Neural cell (in vitro differentiated cells): ENCODE data around the gene SLC25A21. TPM values are rescaled to one million over a fixed set of nuclear protein-coding genes. Genes with fewer than 3 reads are reported as not detected.

Experiments
- H2AFZ ChIP-seq: fragments of 200-600, 300-800 bp; sonication (generic), shearing (Covaris generic); 2 replicates; pipeline ENCODE4 v1.6.0; 2014; ENCODE audit warnings: low read depth, mild to moderate bottlenecking, antibody characterized with exemption, low read length, moderate library complexity
- H3F3A ChIP-seq: fragments of 200-600 bp; shearing (Covaris generic); 2 replicates; pipeline ENCODE4 v1.6.1; 2016; ENCODE audit warnings: mild to moderate bottlenecking, moderate library complexity, mixed read lengths, antibody characterized with exemption, low read length; ENCODE audit not compliant: insufficient read depth, poor library complexity, severe bottlenecking
- H3K27ac ChIP-seq: fragments of 200-600, 300-800 bp; sonication (generic), shearing (Covaris generic); 2 replicates; pipeline ENCODE4 v1.5.1; 2014; ENCODE audit warnings: mild to moderate bottlenecking, low read length, moderate library complexity
- H3K27me3 ChIP-seq: fragments of 300-800, 200-600 bp; sonication (generic), shearing (Covaris generic); 2 replicates; pipeline ENCODE4 v1.6.0; 2014; ENCODE audit warnings: mild to moderate bottlenecking, low read depth, low read length, moderate library complexity; ENCODE audit not compliant: insufficient read depth
- H3K36me3 ChIP-seq: fragments of 300-800, 200-600 bp; sonication (generic), shearing (Covaris generic); 2 replicates; pipeline ENCODE4 v1.5.1; 2014; ENCODE audit warnings: mild to moderate bottlenecking, antibody characterized with exemption, low read length, moderate library complexity; ENCODE audit not compliant: insufficient read depth
- H3K4me2 ChIP-seq: fragments of 300-800, 200-600 bp; sonication (generic), shearing (Covaris generic); 2 replicates; pipeline ENCODE4 v1.6.0; 2014; ENCODE audit warnings: mild to moderate bottlenecking, low read length
- H3K4me3 ChIP-seq: fragments of 300-800, 200-600 bp; sonication (generic), shearing (Covaris generic); 2 replicates; pipeline ENCODE4 v1.5.1; 2014; ENCODE audit warnings: mild to moderate bottlenecking, low read length, moderate library complexity
- H3K79me2 ChIP-seq: fragments of 200-600 bp; shearing (Covaris generic); replicated peaks from 2 replicates; pipeline ENCODE4 v1.6.0; 2014; ENCODE audit warnings: mild to moderate bottlenecking, low read length, moderate library complexity; ENCODE audit not compliant: insufficient read depth
- H3K9ac ChIP-seq: fragments of 300-800, 200-600 bp; sonication (generic), shearing (Covaris generic); 2 replicates; pipeline ENCODE4 v1.6.1; 2016; ENCODE audit warnings: mild to moderate bottlenecking, low read length, mixed read lengths
- H3K9me2 ChIP-seq: fragments of 200-600 bp; shearing (Covaris generic); 2 replicates; pipeline ENCODE4 v1.6.1; 2016; ENCODE audit warnings: mild to moderate bottlenecking, low read length, mixed read lengths; ENCODE audit not compliant: insufficient read depth
- H3K9me3 ChIP-seq: fragments of 200-600, 300-800 bp; sonication (generic), shearing (Covaris generic); 2 replicates; pipeline ENCODE4 v1.6.1; 2016; ENCODE audit warnings: mild to moderate bottlenecking, mixed run types, low read length, moderate library complexity, mixed read lengths
- H4K20me1 ChIP-seq: fragments of 200-600 bp; shearing (Covaris generic); 2 replicates; pipeline ENCODE4 v1.6.1; 2016; ENCODE audit warnings: mild to moderate bottlenecking, mixed run types; ENCODE audit not compliant: insufficient read depth
- EP300 ChIP-seq: fragments of 450-650 bp; conservative IDR thresholded peaks from 2 replicates; pipeline ENCODE4 v1.6.1; 2014; ENCODE audit warnings: antibody characterized with exemption, mild to moderate bottlenecking, moderate library complexity; ENCODE audit not compliant: poor library complexity, severe bottlenecking
- EZH2 ChIP-seq: fragments of 200-600, 300-800 bp; shearing (Covaris generic), sonication (generic); IDR thresholded peaks from 2 replicates; pipeline ENCODE4 v1.6.1; 2014; ENCODE audit warnings: antibody characterized with exemption, low read length, borderline replicate concordance, mild to moderate bottlenecking; ENCODE audit not compliant: insufficient read depth, poor library complexity, severe bottlenecking
- MXI1 ChIP-seq: fragments of 450-650 bp; conservative IDR thresholded peaks from 2 replicates; pipeline ENCODE4 v1.6.1; 2014; ENCODE audit warnings: antibody characterized with exemption, mild to moderate bottlenecking; ENCODE audit not compliant: poor library complexity, severe bottlenecking
- POLR2AphosphoS5 ChIP-seq: IDR thresholded peaks from 2 replicates; pipeline ENCODE4 v1.6.1; 2012
- RAD21 ChIP-seq: fragments of 450-650 bp; conservative IDR thresholded peaks from 2 replicates; pipeline ENCODE4 v1.6.1; 2014; ENCODE audit warnings: antibody characterized with exemption, mild to moderate bottlenecking, moderate library complexity
- SMC3 ChIP-seq: fragments of 450-650 bp; conservative IDR thresholded peaks from 2 replicates; pipeline ENCODE4 v1.6.1; 2014; ENCODE audit warnings: antibody characterized with exemption, mild to moderate bottlenecking, moderate library complexity; ENCODE audit not compliant: poor library complexity
- TAF1 ChIP-seq: IDR thresholded peaks from 2 replicates; pipeline ENCODE4 v1.6.1; 2012; ENCODE audit warnings: low read depth
- polyA plus RNA-seq: library from polyadenylated mRNA; depleted of rRNA; stranded (reverse); fragments of >200 nt; gene quantifications from 2 replicates; pipeline ENCODE4 v1.2.3, GENCODE V29; 2014
- TF ChIP-seq, protein P1 (sequence below): fragments of 450-650 bp; IDR thresholded peaks from 2 replicates; pipeline ENCODE4 v1.5.1; 2014; ENCODE audit warnings: antibody characterized with exemption, mild to moderate bottlenecking, moderate library complexity; ENCODE audit not compliant: poor library complexity, severe bottlenecking
- TF ChIP-seq, protein P2 (sequence below): IDR thresholded peaks from 2 replicates; pipeline ENCODE4 v1.6.1; 2012; ENCODE audit warnings: borderline replicate concordance

SLC25A21 gene
- polyA plus RNA-seq, 1 donor from 2014 or later: 0.35 TPM

DNA sequence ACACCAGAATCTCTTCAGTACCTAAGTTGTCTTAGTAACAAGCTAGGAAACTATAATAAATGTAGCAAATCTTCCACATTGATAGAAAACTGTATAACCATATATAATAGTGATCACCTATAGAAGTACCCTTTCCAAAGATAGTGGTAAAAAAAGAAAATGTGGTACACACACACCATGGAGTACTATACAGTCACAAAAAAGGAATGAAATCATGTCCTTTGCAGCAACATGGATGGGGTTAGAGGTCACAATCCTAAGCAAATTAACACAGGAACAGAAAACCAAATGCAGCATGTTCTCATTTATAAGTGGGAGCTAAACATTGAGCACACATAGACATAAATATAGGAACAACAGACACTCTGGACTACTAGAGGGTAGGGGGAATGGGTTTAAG lies 90.5 kb downstream of the SLC25A21 start:
- TF ChIP-seq MXI1 (no peak), SMC3 (no peak), POLR2AphosphoS5 (no peak), TAF1 (no peak), EZH2 (no peak), EP300 (no peak), RAD21 (no peak)
- TF ChIP-seq, protein P1, sequence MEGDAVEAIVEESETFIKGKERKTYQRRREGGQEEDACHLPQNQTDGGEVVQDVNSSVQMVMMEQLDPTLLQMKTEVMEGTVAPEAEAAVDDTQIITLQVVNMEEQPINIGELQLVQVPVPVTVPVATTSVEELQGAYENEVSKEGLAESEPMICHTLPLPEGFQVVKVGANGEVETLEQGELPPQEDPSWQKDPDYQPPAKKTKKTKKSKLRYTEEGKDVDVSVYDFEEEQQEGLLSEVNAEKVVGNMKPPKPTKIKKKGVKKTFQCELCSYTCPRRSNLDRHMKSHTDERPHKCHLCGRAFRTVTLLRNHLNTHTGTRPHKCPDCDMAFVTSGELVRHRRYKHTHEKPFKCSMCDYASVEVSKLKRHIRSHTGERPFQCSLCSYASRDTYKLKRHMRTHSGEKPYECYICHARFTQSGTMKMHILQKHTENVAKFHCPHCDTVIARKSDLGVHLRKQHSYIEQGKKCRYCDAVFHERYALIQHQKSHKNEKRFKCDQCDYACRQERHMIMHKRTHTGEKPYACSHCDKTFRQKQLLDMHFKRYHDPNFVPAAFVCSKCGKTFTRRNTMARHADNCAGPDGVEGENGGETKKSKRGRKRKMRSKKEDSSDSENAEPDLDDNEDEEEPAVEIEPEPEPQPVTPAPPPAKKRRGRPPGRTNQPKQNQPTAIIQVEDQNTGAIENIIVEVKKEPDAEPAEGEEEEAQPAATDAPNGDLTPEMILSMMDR: no peak
- TF ChIP-seq, protein P2, sequence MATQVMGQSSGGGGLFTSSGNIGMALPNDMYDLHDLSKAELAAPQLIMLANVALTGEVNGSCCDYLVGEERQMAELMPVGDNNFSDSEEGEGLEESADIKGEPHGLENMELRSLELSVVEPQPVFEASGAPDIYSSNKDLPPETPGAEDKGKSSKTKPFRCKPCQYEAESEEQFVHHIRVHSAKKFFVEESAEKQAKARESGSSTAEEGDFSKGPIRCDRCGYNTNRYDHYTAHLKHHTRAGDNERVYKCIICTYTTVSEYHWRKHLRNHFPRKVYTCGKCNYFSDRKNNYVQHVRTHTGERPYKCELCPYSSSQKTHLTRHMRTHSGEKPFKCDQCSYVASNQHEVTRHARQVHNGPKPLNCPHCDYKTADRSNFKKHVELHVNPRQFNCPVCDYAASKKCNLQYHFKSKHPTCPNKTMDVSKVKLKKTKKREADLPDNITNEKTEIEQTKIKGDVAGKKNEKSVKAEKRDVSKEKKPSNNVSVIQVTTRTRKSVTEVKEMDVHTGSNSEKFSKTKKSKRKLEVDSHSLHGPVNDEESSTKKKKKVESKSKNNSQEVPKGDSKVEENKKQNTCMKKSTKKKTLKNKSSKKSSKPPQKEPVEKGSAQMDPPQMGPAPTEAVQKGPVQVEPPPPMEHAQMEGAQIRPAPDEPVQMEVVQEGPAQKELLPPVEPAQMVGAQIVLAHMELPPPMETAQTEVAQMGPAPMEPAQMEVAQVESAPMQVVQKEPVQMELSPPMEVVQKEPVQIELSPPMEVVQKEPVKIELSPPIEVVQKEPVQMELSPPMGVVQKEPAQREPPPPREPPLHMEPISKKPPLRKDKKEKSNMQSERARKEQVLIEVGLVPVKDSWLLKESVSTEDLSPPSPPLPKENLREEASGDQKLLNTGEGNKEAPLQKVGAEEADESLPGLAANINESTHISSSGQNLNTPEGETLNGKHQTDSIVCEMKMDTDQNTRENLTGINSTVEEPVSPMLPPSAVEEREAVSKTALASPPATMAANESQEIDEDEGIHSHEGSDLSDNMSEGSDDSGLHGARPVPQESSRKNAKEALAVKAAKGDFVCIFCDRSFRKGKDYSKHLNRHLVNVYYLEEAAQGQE: no peak
- Histone ChIP-seq H3K36me3 (no peaks in the 10 kb centered on the region), H3K4me3 (no peak overlapping the region), H2AFZ (no peak overlapping the region), H3K9me3 (no peaks in the 10 kb centered on the region), H3K4me2 (no peak overlapping the region), H3F3A (no peaks in the 10 kb centered on the region), H4K20me1 (no peaks in the 10 kb centered on the region), H3K9me2 (no peaks in the 10 kb centered on the region), H3K27ac (no peak overlapping the region), H3K9ac (no peak overlapping the region), H3K79me2 (no peaks in the 10 kb centered on the region), H3K27me3 (no peaks in the 10 kb centered on the region)

DNA sequence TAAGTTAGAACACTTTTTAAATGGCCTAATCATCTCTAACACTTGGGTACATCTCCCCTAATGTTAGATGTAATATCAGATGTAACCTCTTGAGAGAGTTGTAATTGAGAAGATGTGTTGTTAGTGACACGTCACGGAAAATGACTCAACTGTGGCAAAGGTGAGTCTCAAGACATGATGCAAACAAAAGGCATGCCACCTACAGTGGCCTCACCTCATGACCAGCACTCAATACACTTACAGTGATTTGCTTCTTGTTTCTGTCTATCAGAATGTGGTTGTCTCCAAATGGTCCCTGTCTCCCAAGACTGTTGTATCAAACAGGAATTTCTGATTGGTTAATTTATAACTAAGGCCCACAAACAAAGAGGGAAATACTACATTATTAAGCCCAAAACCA lies 91.2 kb downstream of the SLC25A21 start:
- Histone ChIP-seq H3K27ac (no peak overlapping the region), H3F3A (no peaks in the 10 kb centered on the region), H3K9ac (no peak overlapping the region), H3K4me3 (no peak overlapping the region), H2AFZ (no peak overlapping the region), H3K79me2 (no peaks in the 10 kb centered on the region), H3K9me2 (no peaks in the 10 kb centered on the region), H4K20me1 (no peaks in the 10 kb centered on the region), H3K4me2 (no peak overlapping the region), H3K27me3 (no peaks in the 10 kb centered on the region), H3K9me3 (no peaks in the 10 kb centered on the region), H3K36me3 (no peaks in the 10 kb centered on the region)
- TF ChIP-seq, protein P1: no peak
- TF ChIP-seq EZH2: no peak
- TF ChIP-seq TAF1: no peak
- no peak for TF ChIP-seq EP300
- TF ChIP-seq SMC3: no peak
